Esophagus squamous epithelium (tissue), 4 donors: ENCODE measurements around the gene GAL3ST3.

Experiments
- CTCF ChIP-seq, 6 experiments: fragments of 450-650 bp in 4 of 6; fragments of 200-600 bp in 2 of 6; sonication (generic) in 2 of 6; IDR thresholded peaks; one replicate each; pipeline ENCODE4 v1.5.1; 2016 to 2019; ENCODE audit warnings: antibody characterized with exemption in 6 of 6, mild to moderate bottlenecking in 4 of 6, moderate library complexity in 4 of 6
- POLR2A ChIP-seq, 4 donors: fragments of 450-650 bp; IDR thresholded peaks; one replicate each; pipeline ENCODE4 v1.6.1; 2017; ENCODE audit warnings: antibody characterized with exemption in 4 of 4, mild to moderate bottlenecking in 4 of 4, moderate library complexity in 3 of 4

GRCh38 chr11:66084821-66085475 is 36.0 kb upstream of the GAL3ST3 start:
- TF ChIP-seq CTCF (IDR thresholded peaks at IDR 0.05) (no peak), POLR2A (IDR thresholded peaks at IDR 0.05) (no peak)
